GM19438 (cell line): ENCODE data around the gene MAPK8IP1.

Experiments
- ATAC-seq: cut with Tn5 transposase; IDR thresholded peaks from one replicate; pipeline ENCODE4 v1.9.1; 2021; ENCODE audit warnings: low read depth; ENCODE audit not compliant: unreplicated experiment

Gene MAPK8IP1

DNA sequence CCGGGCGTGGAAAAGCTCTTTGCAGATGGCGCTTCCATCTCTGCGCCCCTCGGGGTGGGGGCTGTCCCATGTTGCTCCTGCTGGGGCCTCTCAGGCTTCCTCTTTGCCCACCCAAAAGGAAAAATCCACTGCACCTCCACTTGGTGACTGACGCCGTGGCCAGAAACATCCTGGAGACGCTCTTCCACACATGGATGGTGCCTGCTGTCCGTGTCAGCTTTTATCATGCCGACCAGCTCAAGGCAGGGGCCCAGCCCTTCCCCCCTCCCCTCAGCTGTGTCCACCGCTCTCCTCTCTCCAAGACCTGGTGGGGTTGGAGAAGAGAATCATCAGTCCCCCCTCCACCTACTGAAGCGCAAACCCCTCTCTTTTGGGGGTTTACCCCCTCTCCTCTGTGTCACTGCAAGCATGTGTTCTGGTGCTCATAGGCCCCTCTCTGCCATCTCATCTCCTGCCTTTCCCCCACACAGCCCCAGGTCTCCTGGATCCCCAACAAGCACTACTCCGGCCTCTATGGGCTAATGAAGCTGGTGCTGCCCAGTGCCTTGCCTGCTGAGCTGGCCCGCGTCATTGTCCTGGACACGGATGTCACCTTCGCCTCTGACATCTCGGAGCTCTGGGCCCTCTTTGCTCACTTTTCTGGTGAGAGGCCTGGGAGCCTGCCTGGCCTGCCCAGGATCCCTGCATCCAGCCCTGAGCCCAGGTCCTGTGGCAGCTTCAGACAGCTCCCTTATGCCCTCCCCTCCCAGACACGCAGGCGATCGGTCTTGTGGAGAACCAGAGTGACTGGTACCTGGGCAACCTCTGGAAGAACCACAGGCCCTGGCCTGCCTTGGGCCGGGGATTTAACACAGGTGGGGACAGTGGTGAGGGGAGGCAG is 38.8 kb downstream of the MAPK8IP1 start:
- no peak for ATAC-seq

DNA sequence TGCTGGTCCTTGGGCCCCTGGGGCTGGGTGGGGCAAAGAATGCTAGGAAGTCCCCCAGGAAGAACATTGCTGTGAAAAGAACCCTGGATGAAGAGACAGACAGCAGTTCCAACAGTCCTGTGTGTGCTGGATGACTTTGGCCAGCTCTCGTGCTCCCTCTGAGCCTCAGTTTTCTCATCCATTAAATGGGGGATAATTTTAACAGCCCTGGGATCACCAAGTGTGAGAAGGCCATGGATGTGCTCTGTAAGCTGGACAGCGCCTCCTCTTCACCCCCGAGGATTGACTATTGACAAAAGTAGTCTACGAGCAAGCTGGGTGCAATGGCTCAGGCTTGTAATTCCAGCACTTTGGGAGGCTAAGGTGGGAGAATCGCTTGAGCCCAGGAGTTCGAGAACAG is 39.5 kb downstream of the MAPK8IP1 start:
- ATAC-seq = no peak

DNA sequence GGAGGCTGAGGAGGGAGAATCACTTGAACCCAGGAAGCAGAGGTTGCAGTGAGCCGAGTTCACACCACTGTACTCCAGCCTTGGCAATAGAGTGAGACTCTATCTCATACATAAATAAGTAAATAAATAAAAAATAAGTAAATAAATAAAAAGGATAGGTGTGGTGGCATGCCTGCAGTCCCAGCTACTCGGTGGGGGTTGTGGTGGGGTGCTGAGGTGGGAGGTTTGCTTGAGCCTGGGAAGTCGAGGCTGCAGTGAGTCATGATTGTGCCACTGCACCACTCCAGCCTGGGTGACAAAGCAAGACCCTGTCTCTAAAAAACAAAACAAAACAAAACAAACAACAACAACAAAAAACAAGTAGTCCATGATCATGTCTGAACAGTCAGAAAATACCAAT is 40.1 kb downstream of the MAPK8IP1 start:
- no peak for ATAC-seq

- ATAC-seq = no peak
Observed at GRCh38 chr11:45926001-45926401, 40.5 kb downstream of the MAPK8IP1 start.

GRCh38 chr11:45926536-45927331 is 41.3 kb downstream of the MAPK8IP1 start:
- no peak for ATAC-seq

DNA sequence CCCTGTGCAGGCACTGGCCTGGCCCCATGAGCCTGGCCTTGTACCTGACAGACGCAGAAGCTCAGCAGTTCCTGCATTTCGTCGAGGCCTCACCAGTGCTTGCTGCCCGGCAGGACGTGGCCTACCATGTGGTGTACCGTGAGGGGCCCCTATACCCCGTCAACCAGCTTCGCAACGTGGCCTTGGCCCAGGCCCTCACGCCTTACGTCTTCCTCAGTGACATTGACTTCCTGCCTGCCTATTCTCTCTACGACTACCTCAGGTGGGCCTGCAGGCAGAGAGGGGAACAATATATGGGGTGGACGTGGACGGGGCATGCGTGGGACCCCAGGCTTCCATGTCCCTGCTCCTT is 41.9 kb downstream of the MAPK8IP1 start:
- no peak for ATAC-seq

GRCh38 chr11:45927684-45928413 is 42.4 kb downstream of the MAPK8IP1 start:
- no peak for ATAC-seq

GRCh38 chr11:45928535-45929215 is 43.2 kb downstream of the MAPK8IP1 start:
- ATAC-seq = no peak

- ATAC-seq = peak; percentile 7
Observed at GRCh38 chr11:45929486-45930030, 44.1 kb downstream of the MAPK8IP1 start.

DNA sequence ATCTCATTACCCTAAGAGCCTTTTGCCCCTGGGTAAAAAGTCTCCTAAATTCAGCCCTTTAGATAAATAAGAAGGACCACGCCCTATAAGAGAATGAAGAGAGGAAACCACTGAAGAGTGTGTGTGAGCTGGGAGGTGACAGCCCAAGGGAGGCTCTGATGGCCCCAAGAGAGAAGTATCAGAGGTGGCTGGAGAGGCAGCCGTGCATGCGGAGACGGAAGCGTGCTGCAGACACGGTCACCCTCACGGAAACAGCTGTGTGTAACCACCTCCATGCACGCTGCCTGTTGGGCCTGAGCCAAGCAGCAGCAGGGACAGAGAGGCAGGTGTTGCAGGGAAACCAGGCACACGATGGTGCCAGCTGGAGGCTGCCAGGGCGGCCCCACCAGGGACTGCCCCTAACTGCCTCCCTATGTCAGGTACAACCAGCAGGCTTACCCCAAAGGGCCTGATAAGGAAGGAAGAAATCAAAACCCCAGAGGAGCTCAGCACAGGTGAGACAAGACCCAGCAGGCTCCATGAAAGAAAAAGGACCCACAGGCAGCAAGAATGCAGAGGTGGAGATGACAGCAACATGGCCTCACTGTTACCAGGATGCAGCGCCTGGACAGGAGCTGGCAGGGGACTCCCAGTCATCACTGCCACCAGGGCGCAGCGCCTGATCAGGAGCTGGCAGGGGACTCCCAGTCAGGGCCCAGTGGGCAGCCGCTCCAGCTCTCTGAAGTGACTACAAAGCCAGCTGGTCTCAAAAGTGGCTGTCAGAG is 44.8 kb downstream of the MAPK8IP1 start:
- ATAC-seq = peak; percentile 94

DNA sequence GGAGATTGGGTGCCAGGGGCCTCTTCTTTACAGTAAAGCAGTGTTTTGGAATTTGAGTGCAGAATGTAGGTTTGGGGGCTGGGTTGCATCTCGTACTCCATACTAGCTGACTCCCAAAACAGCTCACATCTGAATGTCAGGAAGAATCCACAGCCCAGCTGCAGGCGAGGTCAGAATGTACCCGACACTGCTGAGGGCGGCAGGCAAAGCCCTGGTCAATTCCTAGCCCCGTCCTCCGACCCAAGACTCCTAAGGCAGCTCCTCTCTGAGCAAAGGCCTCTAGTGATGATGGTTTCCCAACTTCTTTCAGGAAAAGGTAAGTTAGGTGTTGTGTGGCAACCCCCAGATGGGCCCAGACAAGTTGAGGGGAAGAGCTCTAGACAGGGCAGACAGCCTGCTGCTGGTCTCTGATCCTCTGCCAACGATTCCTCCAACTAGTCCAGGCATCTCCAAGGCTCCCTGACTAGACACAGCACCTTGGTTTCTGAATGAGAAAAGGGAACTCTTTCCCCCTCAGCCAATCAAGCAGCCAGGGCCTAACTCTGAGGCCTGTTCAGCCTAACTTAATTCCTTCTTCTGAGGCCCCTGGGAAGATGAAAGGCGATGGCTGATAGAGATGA is 45.6 kb downstream of the MAPK8IP1 start:
- no peak for ATAC-seq

DNA sequence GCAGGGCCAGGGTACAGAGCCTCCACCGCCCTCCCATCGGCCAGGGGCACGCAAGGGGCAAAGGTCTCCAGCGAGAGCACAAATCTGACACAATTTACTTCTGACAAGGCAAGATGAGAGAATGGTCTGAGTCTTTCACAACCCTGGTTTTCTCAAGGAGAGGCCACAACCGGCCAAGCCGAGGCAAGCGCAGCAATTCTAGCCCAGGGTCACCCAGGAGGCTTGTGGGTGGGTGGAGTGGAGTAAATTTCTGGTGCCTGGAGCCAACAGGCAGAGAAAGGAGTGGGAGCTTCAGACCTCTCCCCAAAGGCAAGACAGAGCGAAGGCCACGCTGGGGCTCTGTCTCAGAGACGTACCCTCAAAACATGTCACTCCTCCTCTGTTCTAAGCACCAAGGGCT is 46.3 kb downstream of the MAPK8IP1 start:
- no peak for ATAC-seq

DNA sequence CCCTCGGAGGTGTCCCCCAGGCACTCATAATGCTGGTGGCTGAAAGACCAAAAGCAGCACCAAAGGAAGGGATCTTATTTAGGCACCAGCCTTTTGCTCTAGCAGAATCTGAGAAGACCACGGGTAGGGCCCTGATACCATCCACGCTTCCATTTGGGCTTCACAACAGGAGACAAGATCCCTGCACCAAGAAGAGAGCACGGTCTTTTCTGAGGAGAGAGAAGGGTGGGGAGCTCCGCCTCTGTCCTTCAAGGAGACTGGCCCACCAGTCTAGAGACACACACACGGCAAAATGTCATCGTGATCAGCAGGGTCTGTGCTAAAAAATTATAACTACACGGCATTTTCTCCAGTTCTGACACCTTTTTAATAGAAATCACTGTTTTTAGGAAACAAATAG is 46.8 kb downstream of the MAPK8IP1 start:
- ATAC-seq = no peak

GRCh38 chr11:45933131-45933831 is 47.8 kb downstream of the MAPK8IP1 start:
- no peak for ATAC-seq

- ATAC-seq = no peak
Observed at GRCh38 chr11:45933846-45934579, 48.6 kb downstream of the MAPK8IP1 start.

DNA sequence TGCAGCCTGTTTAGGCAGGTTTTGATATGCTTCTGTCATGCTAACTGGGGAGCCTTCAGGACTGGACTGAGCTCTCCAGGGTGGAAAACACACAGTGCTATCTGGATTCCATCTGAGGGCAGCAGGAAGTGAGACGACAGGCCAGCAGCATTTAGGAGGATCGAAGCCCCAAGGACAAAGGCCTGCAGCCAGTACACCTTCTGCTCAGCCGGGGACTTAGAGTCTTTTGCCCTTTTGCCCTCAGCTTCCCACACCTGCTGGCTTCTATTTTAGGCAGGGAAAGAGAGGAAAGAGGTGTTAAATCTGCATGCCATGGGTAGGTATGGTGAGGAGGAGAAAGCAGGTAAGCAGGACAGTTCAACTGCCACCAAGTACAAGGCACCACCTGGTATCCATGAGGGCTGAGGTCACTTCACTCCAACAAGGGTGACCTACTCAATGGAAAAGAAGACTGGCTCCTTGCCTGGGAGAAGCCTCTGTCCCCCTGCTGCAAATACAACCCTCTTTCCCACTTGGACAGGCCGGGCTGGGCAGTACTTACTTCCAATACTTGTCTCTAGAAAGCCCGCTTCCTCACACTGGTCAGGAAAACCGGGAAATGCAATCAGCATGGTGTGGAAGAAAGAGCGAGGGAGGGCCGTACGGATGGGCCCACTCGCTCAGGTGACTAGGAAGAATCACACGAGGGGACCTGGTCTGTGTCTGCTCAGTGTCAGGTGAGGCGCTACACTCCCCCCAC is 49.3 kb downstream of the MAPK8IP1 start:
- ATAC-seq = no peak

DNA sequence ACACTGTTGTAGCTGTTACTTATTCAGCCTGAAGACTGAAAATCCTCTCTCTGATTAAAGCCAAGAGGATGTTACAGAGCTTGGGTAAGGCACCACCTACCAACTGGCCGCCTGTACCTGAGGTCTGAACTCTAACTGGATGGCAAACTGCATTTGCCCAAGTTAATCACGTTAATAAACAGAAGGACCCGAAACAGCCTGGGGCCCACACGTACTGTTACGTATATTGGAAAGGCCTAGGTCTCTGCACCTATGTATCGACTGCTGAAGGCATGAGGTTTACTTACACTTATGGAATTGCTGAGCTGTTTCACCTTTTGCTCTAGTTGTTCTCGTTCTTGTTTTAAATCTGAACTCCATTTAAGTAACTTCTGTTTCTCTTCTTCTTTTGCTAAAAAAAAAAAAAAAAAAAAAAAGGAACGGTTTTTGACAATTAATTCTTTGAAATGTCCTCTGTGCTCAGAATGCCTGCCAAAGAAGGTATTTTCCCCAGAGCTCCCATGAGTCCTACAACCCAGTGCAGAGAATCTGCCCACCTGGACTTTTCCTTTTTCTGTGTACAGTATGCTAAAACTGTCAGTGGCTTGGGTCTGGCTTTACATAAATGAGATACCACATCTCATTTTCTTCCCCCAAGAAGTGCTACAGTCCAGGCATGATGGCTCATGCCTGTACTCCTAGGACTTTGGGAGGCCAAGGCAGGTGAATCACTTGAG is 50.1 kb downstream of the MAPK8IP1 start:
- ATAC-seq = no peak
